Measurements from ENCODE around the gene ZBTB16.

DNA sequence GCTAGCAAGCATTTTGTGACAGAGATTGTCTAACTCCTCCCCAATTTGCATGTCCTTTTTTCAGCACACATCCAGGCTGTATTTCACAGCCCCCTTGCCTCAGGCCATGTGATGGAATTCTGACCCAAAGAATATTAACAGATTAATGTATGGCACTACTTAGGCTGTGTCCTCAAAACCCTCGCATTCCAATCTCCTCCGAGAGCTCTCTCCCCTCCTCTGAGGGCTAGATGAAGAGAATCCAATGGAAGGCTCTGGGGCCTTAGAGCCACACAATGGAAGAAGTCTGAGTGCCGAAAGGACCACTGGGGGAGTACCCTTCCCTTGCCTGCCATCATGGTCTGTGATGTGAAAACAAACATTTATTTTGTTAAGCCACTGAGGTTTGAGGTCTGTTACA lies 223.0 kb downstream of the ZBTB16 start:
- TF ChIP-seq, protein P1, sequence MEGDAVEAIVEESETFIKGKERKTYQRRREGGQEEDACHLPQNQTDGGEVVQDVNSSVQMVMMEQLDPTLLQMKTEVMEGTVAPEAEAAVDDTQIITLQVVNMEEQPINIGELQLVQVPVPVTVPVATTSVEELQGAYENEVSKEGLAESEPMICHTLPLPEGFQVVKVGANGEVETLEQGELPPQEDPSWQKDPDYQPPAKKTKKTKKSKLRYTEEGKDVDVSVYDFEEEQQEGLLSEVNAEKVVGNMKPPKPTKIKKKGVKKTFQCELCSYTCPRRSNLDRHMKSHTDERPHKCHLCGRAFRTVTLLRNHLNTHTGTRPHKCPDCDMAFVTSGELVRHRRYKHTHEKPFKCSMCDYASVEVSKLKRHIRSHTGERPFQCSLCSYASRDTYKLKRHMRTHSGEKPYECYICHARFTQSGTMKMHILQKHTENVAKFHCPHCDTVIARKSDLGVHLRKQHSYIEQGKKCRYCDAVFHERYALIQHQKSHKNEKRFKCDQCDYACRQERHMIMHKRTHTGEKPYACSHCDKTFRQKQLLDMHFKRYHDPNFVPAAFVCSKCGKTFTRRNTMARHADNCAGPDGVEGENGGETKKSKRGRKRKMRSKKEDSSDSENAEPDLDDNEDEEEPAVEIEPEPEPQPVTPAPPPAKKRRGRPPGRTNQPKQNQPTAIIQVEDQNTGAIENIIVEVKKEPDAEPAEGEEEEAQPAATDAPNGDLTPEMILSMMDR (conservative IDR thresholded peaks at IDR 0.05): no peak
- no peak for TF ChIP-seq EZH2 (IDR thresholded peaks at IDR 0.05; ENCODE audit: low read depth)
